Chondrocyte (in vitro differentiated cells): Measurements from ENCODE around the gene POC1B. TPM values are rescaled to one million over a fixed set of nuclear protein-coding genes. Genes with fewer than 3 reads are reported as not detected.

Source experiments
- DNase-seq: peaks from one replicate; pipeline ENCODE4 v3.0.0; 2021; ENCODE audit warnings: mixed read lengths, low spot score
- H3K27ac Mint-ChIP-seq: one replicate; pipeline ENCODE4 v1.8.0; 2021; ENCODE audit warnings: mild to moderate bottlenecking, moderate library complexity, mixed read lengths; ENCODE audit not compliant: unreplicated experiment
- H3K27me3 Mint-ChIP-seq: 2 replicates; pipeline ENCODE4 v1.8.0; 2021; ENCODE audit warnings: low read depth, mixed read lengths
- H3K36me3 Mint-ChIP-seq: 2 replicates; pipeline ENCODE4 v1.8.0; 2021; ENCODE audit warnings: low read depth, mixed read lengths
- H3K4me1 Mint-ChIP-seq: 2 replicates; pipeline ENCODE4 v1.8.0; 2021; ENCODE audit warnings: low read depth, mild to moderate bottlenecking, mixed read lengths
- H3K4me3 Mint-ChIP-seq: one replicate; pipeline ENCODE4 v1.8.0; 2021; ENCODE audit warnings: mild to moderate bottlenecking, moderate library complexity, mixed read lengths; ENCODE audit not compliant: unreplicated experiment
- H3K9me3 Mint-ChIP-seq: 2 replicates; pipeline ENCODE4 v1.8.0; 2021; ENCODE audit warnings: low read depth, mixed read lengths
- total RNA-seq: library from RNA; stranded (reverse); gene quantifications from 3 replicates; pipeline ENCODE4 v1.2.1, GENCODE V29; 2021
- TF ChIP-seq, protein P1 (sequence below): fragments of 200-600 bp; sonication (generic); IDR thresholded peaks from 2 replicates; pipeline ENCODE4 v1.5.0; 2021; ENCODE audit warnings: antibody characterized with exemption, mild to moderate bottlenecking, moderate library complexity

POC1B gene
- total RNA-seq, 1 donor from 2014 or later, result 10.4 TPM

DNA sequence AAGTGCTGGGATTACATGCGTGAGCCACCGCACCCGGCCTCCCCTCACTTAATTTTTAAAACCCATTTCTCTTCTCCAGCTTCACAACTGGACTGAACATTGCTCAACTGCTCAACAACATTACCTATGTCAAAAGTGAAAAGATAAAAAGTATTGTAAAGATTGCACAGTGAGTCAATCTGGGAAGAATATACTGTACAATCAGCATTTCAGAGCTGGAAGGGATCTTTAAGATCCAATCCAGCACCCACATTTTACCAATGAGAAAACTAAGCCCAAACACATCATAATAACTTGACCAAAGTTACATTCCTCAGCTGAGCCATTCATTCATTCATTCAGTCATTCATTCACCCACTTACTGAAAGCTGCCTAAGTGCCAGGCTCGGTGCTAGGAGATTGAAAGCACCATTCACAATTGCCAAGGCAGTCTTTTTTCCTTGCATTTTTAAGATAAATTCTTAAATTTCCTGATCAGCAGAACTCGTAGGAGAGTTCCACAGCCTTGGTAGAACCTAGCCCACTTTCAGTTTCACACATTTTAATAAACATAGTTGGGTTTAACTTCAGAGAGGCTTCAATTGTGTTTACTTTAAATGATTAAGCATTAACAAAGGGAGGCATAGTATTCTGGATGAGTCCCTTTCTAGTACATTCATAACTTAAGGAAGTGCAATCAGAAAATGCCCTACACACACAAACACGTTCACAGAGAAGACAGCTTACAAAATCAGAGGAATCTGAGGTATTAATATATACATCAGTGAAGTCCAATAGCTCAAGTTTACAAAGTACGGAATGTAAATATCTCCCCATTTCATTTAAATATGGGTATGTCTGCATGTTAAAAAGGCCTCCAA is 4.3 kb downstream of the POC1B start:
- peaks cover 4% of the 10 kb centered on the region for H3K36me3 Mint-ChIP-seq
- no peaks in the 10 kb centered on the region for H3K9me3 Mint-ChIP-seq
- no peak for DNase-seq
- no peak overlapping the region for H3K4me3 Mint-ChIP-seq
- peaks cover 32% of the 10 kb centered on the region for H3K4me1 Mint-ChIP-seq
- no peak overlapping the region for H3K27ac Mint-ChIP-seq
- TF ChIP-seq, protein P1, sequence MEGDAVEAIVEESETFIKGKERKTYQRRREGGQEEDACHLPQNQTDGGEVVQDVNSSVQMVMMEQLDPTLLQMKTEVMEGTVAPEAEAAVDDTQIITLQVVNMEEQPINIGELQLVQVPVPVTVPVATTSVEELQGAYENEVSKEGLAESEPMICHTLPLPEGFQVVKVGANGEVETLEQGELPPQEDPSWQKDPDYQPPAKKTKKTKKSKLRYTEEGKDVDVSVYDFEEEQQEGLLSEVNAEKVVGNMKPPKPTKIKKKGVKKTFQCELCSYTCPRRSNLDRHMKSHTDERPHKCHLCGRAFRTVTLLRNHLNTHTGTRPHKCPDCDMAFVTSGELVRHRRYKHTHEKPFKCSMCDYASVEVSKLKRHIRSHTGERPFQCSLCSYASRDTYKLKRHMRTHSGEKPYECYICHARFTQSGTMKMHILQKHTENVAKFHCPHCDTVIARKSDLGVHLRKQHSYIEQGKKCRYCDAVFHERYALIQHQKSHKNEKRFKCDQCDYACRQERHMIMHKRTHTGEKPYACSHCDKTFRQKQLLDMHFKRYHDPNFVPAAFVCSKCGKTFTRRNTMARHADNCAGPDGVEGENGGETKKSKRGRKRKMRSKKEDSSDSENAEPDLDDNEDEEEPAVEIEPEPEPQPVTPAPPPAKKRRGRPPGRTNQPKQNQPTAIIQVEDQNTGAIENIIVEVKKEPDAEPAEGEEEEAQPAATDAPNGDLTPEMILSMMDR, result no peak
- H3K27me3 Mint-ChIP-seq, result no peaks in the 10 kb centered on the region

DNA sequence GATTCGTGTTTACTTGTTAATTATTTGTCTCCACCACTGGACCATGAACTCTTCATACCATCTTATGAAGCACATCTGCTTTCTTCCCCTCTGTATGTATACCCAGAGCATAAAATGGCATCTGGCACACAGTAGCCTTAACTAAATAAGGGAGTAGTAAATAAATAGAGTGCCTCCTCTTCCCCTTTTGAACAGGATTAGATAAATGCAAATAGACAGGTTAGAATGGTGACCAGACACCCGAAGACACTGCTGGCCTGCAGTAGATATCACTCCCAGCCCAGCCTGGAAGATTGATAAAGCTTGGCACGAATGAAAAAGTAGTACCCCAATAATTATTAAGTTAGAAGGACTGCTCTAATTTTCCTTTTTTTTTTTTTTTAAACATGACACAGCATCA is 8.1 kb downstream of the POC1B start:
- DNase-seq, result no peak
- TF ChIP-seq, protein P1, result no peak
- Mint-ChIP-seq H3K4me1 (peaks cover 22% of the 10 kb centered on the region), H3K9me3 (no peaks in the 10 kb centered on the region), H3K36me3 (peaks cover 1% of the 10 kb centered on the region), H3K4me3 (no peak overlapping the region), H3K27me3 (no peaks in the 10 kb centered on the region), H3K27ac (no peak overlapping the region)

DNA sequence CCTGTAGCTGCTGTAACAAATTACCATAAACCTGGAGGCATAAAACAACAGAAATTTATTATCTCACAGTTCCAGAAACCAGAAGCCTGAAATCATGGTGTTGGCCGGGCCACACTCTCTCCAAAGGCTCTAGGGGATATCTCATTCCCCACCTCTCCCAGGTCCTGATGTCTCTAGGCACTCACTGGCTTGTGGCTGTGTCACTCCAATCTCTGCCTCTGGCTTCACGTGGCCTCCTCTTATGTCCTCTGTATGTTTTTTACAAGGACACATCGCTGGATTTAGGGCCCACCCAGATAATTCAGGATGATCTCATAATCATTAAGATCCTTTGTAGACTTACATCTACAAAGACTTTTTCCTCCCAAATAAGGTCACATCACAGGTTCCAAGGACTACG is 9.2 kb downstream of the POC1B start:
- H3K27ac Mint-ChIP-seq, result no peak overlapping the region

DNA sequence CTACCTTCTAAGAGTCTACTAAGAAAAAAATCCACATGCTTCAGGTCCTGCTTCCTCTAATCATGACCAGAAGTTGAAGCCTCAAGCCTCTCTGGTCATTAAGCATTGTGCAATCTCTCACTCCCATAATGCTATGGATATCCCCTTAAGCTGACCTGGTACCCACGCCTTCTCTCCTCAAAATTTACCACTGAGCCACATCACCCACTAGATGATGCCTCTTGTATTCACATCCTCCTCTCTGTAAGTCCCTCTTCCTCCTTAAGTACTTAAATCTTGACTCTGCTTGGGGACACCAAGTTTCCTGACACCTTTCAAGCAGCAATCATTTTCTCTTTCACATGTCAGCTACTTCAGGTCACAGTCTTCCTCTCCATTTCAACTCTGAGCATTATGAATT is 11.1 kb downstream of the POC1B start:
- Mint-ChIP-seq H3K27ac (no peak overlapping the region), H3K36me3 (no peaks in the 10 kb centered on the region), H3K27me3 (no peaks in the 10 kb centered on the region), H3K9me3 (no peaks in the 10 kb centered on the region), H3K4me1 (peaks cover 12% of the 10 kb centered on the region), H3K4me3 (no peak overlapping the region)
- TF ChIP-seq, protein P1, result no peak
- DNase-seq, result no peak

More for the DNA sequence above, 9.2 kb downstream of the POC1B start:
- Mint-ChIP-seq H3K27me3 (no peaks in the 10 kb centered on the region), H3K9me3 (no peaks in the 10 kb centered on the region), H3K4me1 (peaks cover 16% of the 10 kb centered on the region), H3K36me3 (peaks cover 1% of the 10 kb centered on the region), H3K4me3 (no peak overlapping the region)
- TF ChIP-seq, protein P1, result no peak
- DNase-seq, result no peak

DNA sequence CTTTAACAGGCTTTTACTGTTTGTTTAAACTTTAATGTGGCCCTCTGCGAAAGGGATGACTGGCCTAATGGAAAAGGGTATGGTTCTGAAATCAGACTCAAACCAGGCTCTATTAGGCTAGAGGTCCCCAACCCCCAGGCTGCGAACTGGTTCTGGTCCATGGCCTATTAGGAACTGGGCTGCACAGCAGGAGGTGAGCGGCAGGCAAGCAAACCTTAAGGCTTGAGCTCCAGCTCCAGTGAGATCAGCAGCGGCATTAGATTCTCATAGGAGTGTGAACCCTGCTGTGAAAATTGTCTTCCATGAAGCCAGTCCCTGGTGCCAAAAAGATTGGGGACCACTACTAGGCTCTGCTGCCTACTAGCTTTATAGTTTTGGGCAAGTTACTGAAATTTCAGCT is 12.3 kb downstream of the POC1B start:
- Mint-ChIP-seq H3K27ac (no peak overlapping the region), H3K4me3 (no peak overlapping the region), H3K4me1 (peaks cover 12% of the 10 kb centered on the region), H3K36me3 (no peaks in the 10 kb centered on the region), H3K27me3 (no peaks in the 10 kb centered on the region), H3K9me3 (no peaks in the 10 kb centered on the region)
- no peak for DNase-seq
- TF ChIP-seq, protein P1, result no peak
